ENCODE measurements around the gene NME2.

The NME2 gene

DNA sequence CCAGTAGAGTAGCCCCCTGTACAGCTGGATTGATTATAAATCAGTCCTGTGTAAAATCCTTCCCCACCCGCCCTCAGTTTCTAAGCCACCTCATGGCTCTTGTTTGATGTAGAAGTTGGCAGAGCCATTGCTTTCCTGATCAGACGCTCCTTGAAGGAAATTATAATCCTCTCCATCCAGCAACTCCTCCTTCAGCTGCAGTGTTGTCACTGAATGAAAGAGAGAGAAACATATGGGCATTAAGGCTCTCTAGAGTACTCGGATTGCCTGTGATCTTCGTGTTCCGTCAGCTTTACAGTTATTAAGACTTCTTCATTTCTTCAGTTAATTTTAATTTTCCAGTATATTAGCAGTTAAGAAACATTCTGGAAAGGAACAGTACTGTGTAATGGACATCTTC is 14.3 kb downstream of the NME2 start:
- peaks cover 12 to 13% of the 10 kb centered on the region in 2 donors for H3K36me3 ChIP-seq (ENCODE audit: control insufficient read depth in 2 of 2, insufficient read depth in 2 of 2, low read length in 2 of 2)

DNA sequence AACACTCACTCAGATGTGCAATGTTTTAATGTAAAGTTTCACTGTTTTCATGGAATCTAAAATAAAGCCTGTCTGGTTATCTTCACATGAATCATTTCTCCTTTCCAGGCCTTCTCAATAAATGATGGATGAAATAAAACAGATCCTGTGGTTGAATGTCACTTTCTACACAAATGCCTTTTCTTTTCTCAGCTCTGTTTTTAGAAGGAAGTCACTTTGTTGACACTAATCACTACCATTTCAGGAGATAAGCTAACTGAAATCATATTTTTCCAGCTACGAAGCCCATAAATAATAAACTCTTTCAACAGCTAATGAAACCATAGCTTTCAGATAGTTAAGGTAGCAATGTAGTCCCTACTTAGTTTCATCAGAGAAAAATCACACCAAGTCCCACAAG is 17.9 kb downstream of the NME2 start:
- Histone ChIP-seq H3K36me3 (ENCODE audit: control insufficient read depth in 2 of 2, insufficient read depth in 2 of 2, low read length in 2 of 2) (peaks cover 12 to 15% of the 10 kb centered on the region in 2 donors), H3K4me3 (ENCODE audit: low read length in 2 of 2) (no peak overlapping the region), H3K27me3 (ENCODE audit: control insufficient read depth in 1 of 2, insufficient read depth in 2 of 2, low read length in 2 of 2) (no peaks in the 10 kb centered on the region), H3K27ac (ENCODE audit: low read length) (no peak overlapping the region), H3K9me3 (ENCODE audit: control insufficient read depth in 2 of 2, low read length in 2 of 2) (no peaks in the 10 kb centered on the region), H3K4me1 (ENCODE audit: control insufficient read depth, insufficient read depth, low read length) (no peaks in the 10 kb centered on the region), H3K9ac (ENCODE audit: low read length in 2 of 2) (no peak overlapping the region)

More for the DNA sequence above, 14.3 kb downstream of the NME2 start:
- Histone ChIP-seq H3K4me3 (ENCODE audit: low read length in 2 of 2) (no peak overlapping the region), H3K9me3 (ENCODE audit: control insufficient read depth in 2 of 2, low read length in 2 of 2) (no peaks in the 10 kb centered on the region), H3K4me1 (ENCODE audit: control insufficient read depth, insufficient read depth, low read length) (no peaks in the 10 kb centered on the region), H3K27me3 (ENCODE audit: control insufficient read depth in 1 of 2, insufficient read depth in 2 of 2, low read length in 2 of 2) (no peaks in the 10 kb centered on the region), H3K9ac (ENCODE audit: low read length in 2 of 2) (no peak overlapping the region), H3K27ac (ENCODE audit: low read length) (no peak overlapping the region)

DNA sequence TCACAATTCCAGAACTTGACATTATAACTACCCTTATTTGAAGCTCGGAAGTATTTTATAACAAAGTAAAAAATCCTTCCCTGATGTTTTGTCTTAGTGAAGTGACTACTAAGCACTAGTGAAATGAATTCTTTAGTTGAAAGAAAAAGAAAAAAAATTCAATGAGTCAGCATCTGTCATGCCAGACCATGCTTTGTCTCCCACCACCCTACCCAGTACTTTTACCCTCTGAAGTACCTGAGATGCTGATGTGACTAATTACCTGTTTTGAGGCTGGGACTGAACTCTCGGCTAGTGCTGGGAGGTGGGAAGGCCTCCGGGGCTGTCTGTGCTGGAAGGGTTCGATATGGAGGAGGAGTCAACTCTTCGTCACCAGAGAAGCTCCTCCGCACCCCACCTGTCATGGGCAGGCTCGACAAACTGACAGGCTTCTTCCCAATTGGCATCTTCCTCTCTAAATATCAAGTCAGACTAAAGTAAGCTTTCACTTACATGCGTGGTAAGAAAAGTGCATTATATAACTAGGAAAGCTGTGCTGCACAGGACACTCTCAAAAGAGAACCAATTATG is 19.6 kb downstream of the NME2 start:
- Histone ChIP-seq H3K36me3 (ENCODE audit: control insufficient read depth in 2 of 2, insufficient read depth in 2 of 2, low read length in 2 of 2) (peaks cover 18% of the 10 kb centered on the region in 2 donors), H3K27me3 (ENCODE audit: control insufficient read depth in 1 of 2, insufficient read depth in 2 of 2, low read length in 2 of 2) (no peaks in the 10 kb centered on the region), H3K4me3 (ENCODE audit: low read length in 2 of 2) (no peak overlapping the region), H3K9ac (ENCODE audit: low read length in 2 of 2) (no peak overlapping the region), H3K27ac (ENCODE audit: low read length) (no peak overlapping the region), H3K9me3 (ENCODE audit: control insufficient read depth in 2 of 2, low read length in 2 of 2) (no peaks in the 10 kb centered on the region), H3K4me1 (ENCODE audit: control insufficient read depth, insufficient read depth, low read length) (no peaks in the 10 kb centered on the region)

DNA sequence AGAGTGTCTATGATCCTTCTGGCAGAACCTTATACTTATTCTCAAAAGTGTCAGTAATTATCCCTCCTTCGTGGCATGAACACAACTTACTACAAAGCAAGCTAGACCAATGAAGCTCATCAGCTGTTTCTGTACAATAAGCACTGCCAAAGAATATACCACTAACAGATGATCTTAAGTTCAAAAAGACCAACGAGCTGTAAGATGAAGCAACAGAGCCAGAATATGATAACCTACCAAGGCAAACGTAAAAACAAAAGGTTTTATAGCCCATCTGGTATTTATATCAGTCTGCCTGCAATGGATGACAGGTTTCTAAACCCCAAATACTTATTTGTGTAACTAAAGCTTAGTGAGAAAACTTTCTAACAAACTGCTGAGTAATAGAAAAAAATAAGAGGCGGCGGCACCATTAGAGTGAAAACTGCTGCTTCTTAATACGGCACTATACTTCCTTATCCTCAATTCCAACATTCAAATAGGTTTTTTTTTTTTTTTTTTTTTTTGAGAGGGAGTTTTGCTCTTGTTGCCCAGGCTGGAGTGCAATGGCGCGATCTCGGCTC is 22.1 kb downstream of the NME2 start:
- H3K9me3 ChIP-seq (ENCODE audit: control insufficient read depth in 2 of 2, low read length in 2 of 2), result no peaks in the 10 kb centered on the region
- no peaks in the 10 kb centered on the region for H3K4me1 ChIP-seq (ENCODE audit: control insufficient read depth, insufficient read depth, low read length)
- H3K9ac ChIP-seq (ENCODE audit: low read length in 2 of 2), result no peak overlapping the region
- H3K27ac ChIP-seq (ENCODE audit: low read length), result no peak overlapping the region
- H3K27me3 ChIP-seq (ENCODE audit: control insufficient read depth in 1 of 2, insufficient read depth in 2 of 2, low read length in 2 of 2), result no peaks in the 10 kb centered on the region
- peaks cover 26 to 28% of the 10 kb centered on the region in 2 donors for H3K36me3 ChIP-seq (ENCODE audit: control insufficient read depth in 2 of 2, insufficient read depth in 2 of 2, low read length in 2 of 2)
- no peak overlapping the region for H3K4me3 ChIP-seq (ENCODE audit: low read length in 2 of 2)

DNA sequence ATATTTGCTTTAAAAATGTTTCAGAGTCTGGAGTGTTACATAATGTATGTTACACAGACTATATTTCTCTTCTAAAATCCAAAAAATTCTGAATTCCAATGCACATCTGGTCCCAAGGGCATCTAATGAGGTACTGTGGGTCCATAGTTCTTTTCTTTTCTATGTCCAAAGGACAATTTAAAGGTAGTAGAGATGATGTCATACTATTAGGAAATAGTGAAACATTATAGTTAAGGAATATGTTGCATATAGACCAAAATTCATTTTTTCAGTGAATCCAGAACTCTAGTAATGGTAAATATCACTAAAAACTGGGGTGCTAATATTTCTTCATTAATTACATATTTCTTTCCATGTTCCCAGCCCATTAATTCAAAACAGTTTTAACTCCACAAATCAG is 23.0 kb downstream of the NME2 start:
- Histone ChIP-seq H3K9me3 (ENCODE audit: control insufficient read depth in 2 of 2, low read length in 2 of 2) (no peaks in the 10 kb centered on the region), H3K4me3 (ENCODE audit: low read length in 2 of 2) (no peak overlapping the region), H3K9ac (ENCODE audit: low read length in 2 of 2) (no peak overlapping the region), H3K27me3 (ENCODE audit: control insufficient read depth in 1 of 2, insufficient read depth in 2 of 2, low read length in 2 of 2) (no peaks in the 10 kb centered on the region), H3K36me3 (ENCODE audit: control insufficient read depth in 2 of 2, insufficient read depth in 2 of 2, low read length in 2 of 2) (peaks cover 31% of the 10 kb centered on the region in 2 donors), H3K4me1 (ENCODE audit: control insufficient read depth, insufficient read depth, low read length) (no peaks in the 10 kb centered on the region), H3K27ac (ENCODE audit: low read length) (no peak overlapping the region)

DNA sequence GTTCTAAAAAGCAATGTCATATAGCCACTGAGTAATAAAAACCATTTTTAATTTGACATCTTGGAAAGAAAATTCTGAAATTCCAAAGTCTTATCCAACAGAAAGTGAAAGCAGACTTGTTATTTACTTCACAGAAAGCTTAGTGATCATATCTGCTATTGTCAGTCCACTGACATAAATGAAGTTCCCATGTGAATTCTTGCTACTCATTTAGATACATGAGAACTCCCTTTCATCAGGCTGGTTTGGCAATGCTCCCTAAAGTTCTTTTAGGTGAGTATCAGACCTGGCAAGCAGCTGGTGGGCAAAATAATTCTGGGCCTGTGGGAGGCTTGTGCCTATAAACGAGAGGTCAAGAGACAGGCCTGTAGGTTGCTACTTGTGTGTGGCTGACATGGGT is 23.4 kb downstream of the NME2 start:
- H3K4me3 ChIP-seq (ENCODE audit: low read length in 2 of 2), result no peak overlapping the region
- no peak overlapping the region for H3K9ac ChIP-seq (ENCODE audit: low read length in 2 of 2)
- no peaks in the 10 kb centered on the region for H3K27me3 ChIP-seq (ENCODE audit: control insufficient read depth in 1 of 2, insufficient read depth in 2 of 2, low read length in 2 of 2)
- no peaks in the 10 kb centered on the region for H3K4me1 ChIP-seq (ENCODE audit: control insufficient read depth, insufficient read depth, low read length)
- H3K36me3 ChIP-seq (ENCODE audit: control insufficient read depth in 2 of 2, insufficient read depth in 2 of 2, low read length in 2 of 2), result peaks cover 31% of the 10 kb centered on the region in 2 donors
- H3K27ac ChIP-seq (ENCODE audit: low read length), result no peak overlapping the region
- no peaks in the 10 kb centered on the region for H3K9me3 ChIP-seq (ENCODE audit: control insufficient read depth in 2 of 2, low read length in 2 of 2)

DNA sequence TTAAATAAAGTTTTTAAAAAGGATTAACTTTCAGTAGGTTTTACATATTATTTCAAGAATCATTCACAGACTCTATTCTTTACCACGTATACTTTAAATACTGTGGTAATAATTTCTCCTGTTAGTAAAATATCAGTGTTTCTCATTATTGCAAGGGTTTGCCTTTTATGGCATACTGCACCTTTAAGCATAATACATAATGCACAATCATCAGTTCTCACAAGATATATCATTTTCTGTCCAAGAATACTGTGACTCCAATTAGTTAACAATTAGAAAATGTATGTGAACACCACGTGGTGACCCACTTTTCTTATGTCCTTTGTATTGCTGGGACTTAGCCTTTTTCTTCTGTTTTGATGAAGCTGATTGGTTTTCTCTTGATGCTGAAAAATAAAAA is 25.7 kb downstream of the NME2 start:
- H3K27me3 ChIP-seq (ENCODE audit: control insufficient read depth in 1 of 2, insufficient read depth in 2 of 2, low read length in 2 of 2), result no peaks in the 10 kb centered on the region
- peaks cover 33 to 35% of the 10 kb centered on the region in 2 donors for H3K36me3 ChIP-seq (ENCODE audit: control insufficient read depth in 2 of 2, insufficient read depth in 2 of 2, low read length in 2 of 2)
- H3K9ac ChIP-seq (ENCODE audit: low read length in 2 of 2), result no peak overlapping the region

DNA sequence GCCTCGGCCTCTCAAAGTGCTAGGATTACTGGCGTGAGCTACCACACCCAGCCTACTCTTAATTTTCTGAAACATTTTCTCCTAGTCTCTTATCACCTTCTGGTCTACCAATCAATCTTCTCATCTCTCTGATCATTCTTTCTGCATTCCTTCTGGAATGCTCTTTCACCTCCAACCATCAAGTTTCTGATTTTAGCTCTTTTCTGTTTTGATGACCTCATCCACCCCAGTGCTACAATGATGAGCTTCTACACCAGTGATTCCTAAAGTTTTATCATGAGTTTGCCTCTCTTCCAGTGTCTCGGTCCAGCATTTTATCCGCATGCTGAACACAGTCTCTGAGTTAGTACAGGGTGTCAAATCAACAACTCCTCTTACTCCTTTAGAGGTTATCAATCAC is 31.5 kb downstream of the NME2 start:
- Histone ChIP-seq H3K27me3 (ENCODE audit: control insufficient read depth in 1 of 2, insufficient read depth in 2 of 2, low read length in 2 of 2) (no peaks in the 10 kb centered on the region), H3K9me3 (ENCODE audit: control insufficient read depth in 2 of 2, low read length in 2 of 2) (no peaks in the 10 kb centered on the region), H3K4me1 (ENCODE audit: control insufficient read depth, insufficient read depth, low read length) (no peaks in the 10 kb centered on the region), H3K36me3 (ENCODE audit: control insufficient read depth in 2 of 2, insufficient read depth in 2 of 2, low read length in 2 of 2) (peaks cover 26 to 42% of the 10 kb centered on the region in 2 donors), H3K27ac (ENCODE audit: low read length) (no peak overlapping the region), H3K4me3 (ENCODE audit: low read length in 2 of 2) (no peak overlapping the region), H3K9ac (ENCODE audit: low read length in 2 of 2) (no peak overlapping the region)

More for the DNA sequence above, 25.7 kb downstream of the NME2 start:
- Histone ChIP-seq H3K4me3 (ENCODE audit: low read length in 2 of 2) (no peak overlapping the region), H3K27ac (ENCODE audit: low read length) (no peak overlapping the region), H3K4me1 (ENCODE audit: control insufficient read depth, insufficient read depth, low read length) (no peaks in the 10 kb centered on the region), H3K9me3 (ENCODE audit: control insufficient read depth in 2 of 2, low read length in 2 of 2) (no peaks in the 10 kb centered on the region)

DNA sequence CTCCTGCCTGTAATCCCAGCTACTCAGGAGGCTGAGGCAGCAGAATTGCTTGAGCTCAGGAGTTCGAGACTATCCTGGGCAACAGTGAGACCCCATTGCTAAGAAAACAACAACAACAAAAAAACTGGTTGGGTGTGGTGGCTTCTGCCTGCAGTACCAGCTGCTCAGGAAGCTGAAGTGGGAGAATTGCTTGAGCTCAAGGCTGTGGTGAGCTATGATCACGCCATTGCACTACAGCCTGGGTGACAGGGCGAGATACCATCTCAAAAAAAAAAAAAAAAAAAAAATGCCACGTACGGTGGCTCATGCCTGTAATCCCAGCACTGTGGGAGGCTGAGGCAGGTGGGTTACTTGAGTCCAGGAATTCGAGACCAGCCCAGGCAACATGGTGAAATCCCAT is 34.1 kb downstream of the NME2 start:
- H3K4me3 ChIP-seq (ENCODE audit: low read length in 2 of 2), result no peak overlapping the region
- no peak overlapping the region for H3K27ac ChIP-seq (ENCODE audit: low read length)
- no peaks in the 10 kb centered on the region for H3K27me3 ChIP-seq (ENCODE audit: control insufficient read depth in 1 of 2, insufficient read depth in 2 of 2, low read length in 2 of 2)
- H3K4me1 ChIP-seq (ENCODE audit: control insufficient read depth, insufficient read depth, low read length), result no peaks in the 10 kb centered on the region
- peaks cover 21 to 44% of the 10 kb centered on the region in 2 donors for H3K36me3 ChIP-seq (ENCODE audit: control insufficient read depth in 2 of 2, insufficient read depth in 2 of 2, low read length in 2 of 2)
- H3K9me3 ChIP-seq (ENCODE audit: control insufficient read depth in 2 of 2, low read length in 2 of 2), result no peaks in the 10 kb centered on the region
- no peak overlapping the region for H3K9ac ChIP-seq (ENCODE audit: low read length in 2 of 2)

DNA sequence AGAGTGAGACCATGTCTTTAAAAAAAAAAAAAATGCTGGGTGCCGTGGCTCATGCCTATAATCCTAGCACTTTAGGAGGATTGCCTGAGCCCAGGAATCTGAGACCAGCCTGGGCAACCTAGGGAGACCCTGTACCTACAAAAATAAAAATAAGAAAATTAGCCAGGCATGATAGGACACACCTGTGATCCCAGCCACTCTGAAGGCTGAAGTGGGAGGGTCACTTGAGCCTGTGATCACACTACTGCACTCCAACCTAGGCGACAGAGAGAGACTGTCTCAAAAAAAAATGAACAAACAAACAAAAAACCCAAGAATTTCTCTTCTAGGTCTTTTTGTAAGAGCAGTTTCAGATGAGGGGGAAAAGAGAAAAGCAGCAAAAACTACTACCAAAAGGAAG is 34.6 kb downstream of the NME2 start:
- Histone ChIP-seq H3K27ac (ENCODE audit: low read length) (no peak overlapping the region), H3K4me3 (ENCODE audit: low read length in 2 of 2) (no peak overlapping the region), H3K27me3 (ENCODE audit: control insufficient read depth in 1 of 2, insufficient read depth in 2 of 2, low read length in 2 of 2) (no peaks in the 10 kb centered on the region), H3K36me3 (ENCODE audit: control insufficient read depth in 2 of 2, insufficient read depth in 2 of 2, low read length in 2 of 2) (peaks cover 17 to 44% of the 10 kb centered on the region in 2 donors), H3K4me1 (ENCODE audit: control insufficient read depth, insufficient read depth, low read length) (no peaks in the 10 kb centered on the region), H3K9me3 (ENCODE audit: control insufficient read depth in 2 of 2, low read length in 2 of 2) (no peaks in the 10 kb centered on the region), H3K9ac (ENCODE audit: low read length in 2 of 2) (no peak overlapping the region)

DNA sequence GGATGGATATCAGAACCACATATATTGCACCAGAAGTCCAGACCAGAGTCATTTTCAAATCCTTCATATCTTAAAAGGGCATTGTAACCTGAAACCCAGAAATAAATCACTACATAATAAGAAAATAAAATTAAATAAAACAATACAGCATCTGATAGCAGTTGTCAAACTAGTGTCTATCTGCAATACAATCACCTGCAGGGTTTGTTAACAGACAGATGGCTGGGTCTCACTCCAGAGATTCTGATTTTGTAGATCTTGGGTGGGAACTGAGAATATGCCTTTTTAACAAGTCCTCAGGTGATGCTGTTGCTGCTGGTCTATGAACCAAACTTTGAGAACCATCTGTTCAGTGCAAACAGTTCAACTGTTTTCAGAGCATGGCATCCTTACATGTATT is 37.6 kb downstream of the NME2 start:
- H3K9me3 ChIP-seq (ENCODE audit: control insufficient read depth in 2 of 2, low read length in 2 of 2), result no peaks in the 10 kb centered on the region
- H3K36me3 ChIP-seq (ENCODE audit: control insufficient read depth in 2 of 2, insufficient read depth in 2 of 2, low read length in 2 of 2), result peaks cover 20 to 45% of the 10 kb centered on the region in 2 donors
- H3K4me3 ChIP-seq (ENCODE audit: low read length in 2 of 2), result no peak overlapping the region
- H3K4me1 ChIP-seq (ENCODE audit: control insufficient read depth, insufficient read depth, low read length), result no peaks in the 10 kb centered on the region
- no peak overlapping the region for H3K27ac ChIP-seq (ENCODE audit: low read length)
- no peaks in the 10 kb centered on the region for H3K27me3 ChIP-seq (ENCODE audit: control insufficient read depth in 1 of 2, insufficient read depth in 2 of 2, low read length in 2 of 2)
- no peak overlapping the region for H3K9ac ChIP-seq (ENCODE audit: low read length in 2 of 2)
